Stimulated activated CD4-positive, alpha-beta T cell treated with anti-CD3 and anti-CD28 coated beads, Interleukin-1b, Interleukin-23, amount 100 ng/mL, for 24 hours (primary cell): Measurements from ENCODE around the gene ITPR1.
"Not testable (repeated sequence)": the region's sequence is repeated elsewhere in the genome, so short reads cannot be mapped to it uniquely, and the experiment has no call there.

Experiments used
- DNase-seq, 4 experiments: peaks; one replicate each; pipeline ENCODE4 v3.0.0-alpha.2; 2020; ENCODE audit warnings: low read depth in 4 of 4, low spot score in 1 of 4

Gene ITPR1

GRCh38 chr3:4588466-4588865 lies 95.3 kb downstream of the ITPR1 start:
- DNase-seq: no peak

- no peak for DNase-seq
These were observed 96.4 kb downstream of the ITPR1 start for GRCh38 chr3:4589475-4590097.

- DNase-seq: not testable (repeated sequence)
These were observed 97.7 kb downstream of the ITPR1 start for GRCh38 chr3:4590849-4591248.

GRCh38 chr3:4591669-4592068 lies 98.5 kb downstream of the ITPR1 start:
- DNase-seq: no peak

- DNase-seq: no peak
These were observed 99.9 kb downstream of the ITPR1 start for GRCh38 chr3:4593014-4593413.

- no peak for DNase-seq
These were observed 102.6 kb downstream of the ITPR1 start for GRCh38 chr3:4595710-4596113.

GRCh38 chr3:4596612-4597011 lies 103.5 kb downstream of the ITPR1 start:
- no peak for DNase-seq

- DNase-seq: no peak
These were observed 104.2 kb downstream of the ITPR1 start for GRCh38 chr3:4597208-4597985.

GRCh38 chr3:4598232-4598631 lies 105.1 kb downstream of the ITPR1 start:
- DNase-seq: not testable (repeated sequence)

- no peak for DNase-seq
These were observed 106.5 kb downstream of the ITPR1 start for GRCh38 chr3:4599612-4600011.

- DNase-seq: no peak
These were observed 107.3 kb downstream of the ITPR1 start for GRCh38 chr3:4600493-4600892.

GRCh38 chr3:4601892-4602291 lies 108.7 kb downstream of the ITPR1 start:
- DNase-seq: no peak

GRCh38 chr3:4604693-4605092 lies 111.5 kb downstream of the ITPR1 start:
- no peak for DNase-seq

GRCh38 chr3:4606911-4607310 lies 113.8 kb downstream of the ITPR1 start:
- no peak for DNase-seq

- no peak for DNase-seq
These were observed 120.2 kb downstream of the ITPR1 start for GRCh38 chr3:4613366-4613765.

- no peak for DNase-seq
These were observed 120.9 kb downstream of the ITPR1 start for GRCh38 chr3:4614070-4614469.

- DNase-seq: no peak
These were observed 121.8 kb downstream of the ITPR1 start for GRCh38 chr3:4614927-4615326.

- DNase-seq: no peak
These were observed 122.6 kb downstream of the ITPR1 start for GRCh38 chr3:4615750-4616149.

- no peak for DNase-seq
These were observed 130.4 kb downstream of the ITPR1 start for GRCh38 chr3:4623421-4623999.

- no peak for DNase-seq
These were observed 134.7 kb downstream of the ITPR1 start for GRCh38 chr3:4627651-4628375.

GRCh38 chr3:4629095-4630007 lies 136.2 kb downstream of the ITPR1 start:
- DNase-seq: no peak
